Measurements from ENCODE around the gene C17orf67.

GRCh38 chr17:56849131-56849530, 15.4 kb upstream of the C17orf67 start:
- TF ChIP-seq CTCF (IDR thresholded peaks at IDR 0.05; ENCODE audit: poor library complexity) (no peak), EZH2 (IDR thresholded peaks at IDR 0.05; ENCODE audit: borderline replicate concordance) (no peak)
